ENCODE data around the gene LHFPL2. TPM values are rescaled to one million over a fixed set of nuclear protein-coding genes. Genes with fewer than 3 reads are reported as not detected.

The LHFPL2 gene
- total RNA-seq, 1 experiment from 2014 or later: 17.9 TPM

- DNase-seq (ENCODE audit: low read depth, low spot score) (no peak), ATAC-seq (no peak)
- no peak overlapping the region for H3K4me2 ChIP-seq (ENCODE audit: low read length)
- ChIA-PET POLR2A (no interaction called here), CTCF (interaction anchor here (1.1 to 2.1 kb wide), 2 partner anchors 14 to 213 kb away, joined by 3 to 14 read pairs; no protein-coding TSS in a partner anchor), RAD21 (ENCODE audit: low non-redundant PET in 1 of 2, low total read pairs in 2 of 2, uncharacterized antibody in 2 of 2, unreplicated experiment in 2 of 2) (no interaction called here)
- H3K4me1 ChIP-seq (ENCODE audit: control insufficient read depth in 1 of 2, insufficient read depth in 2 of 2, low read length in 2 of 2): peaks cover 0 to 4% of the 10 kb centered on the region in 2 experiments; a peak in 1 of 4 replicates
- H3K9ac ChIP-seq (ENCODE audit: low read length): no peak overlapping the region
- TF ChIP-seq MAX (IDR thresholded peaks at IDR 0.05): no peak
- TF ChIP-seq EZH2phosphoT487 (IDR thresholded peaks at IDR 0.05; ENCODE audit: borderline replicate concordance): no peak
- TF ChIP-seq EGR1 (IDR thresholded peaks at IDR 0.05; ENCODE audit: low read depth): no peak
- no peak for TF ChIP-seq ATF3 (IDR thresholded peaks at IDR 0.05)
- TF ChIP-seq CBX3 (IDR thresholded peaks at IDR 0.05; ENCODE audit: low read depth): no peak
- TF ChIP-seq ELF1 (IDR thresholded peaks at IDR 0.05; ENCODE audit: borderline replicate concordance, low read depth): no peak
- no peak for TF ChIP-seq JUND (IDR thresholded peaks at IDR 0.05)
- H3K36me3 ChIP-seq (ENCODE audit: control insufficient read depth in 1 of 2, insufficient read depth in 2 of 2, low read length in 2 of 2): no peaks in the 10 kb centered on the region
- no TSS peak for BruUV-seq (replicated peaks)
- H3K79me2 ChIP-seq (ENCODE audit: insufficient read depth, low read length): no peaks in the 10 kb centered on the region
- H3K9me3 ChIP-seq (ENCODE audit: control insufficient read depth in 1 of 2, insufficient read depth in 1 of 2, low read depth in 1 of 2, low read length in 2 of 2): no peaks in the 10 kb centered on the region
- intact Hi-C loops (cut with micrococcal nuclease): loop anchor here (5.0 to 10.0 kb wide), 2 partner anchors 62 to 350 kb away; no protein-coding TSS in a partner anchor
- no peaks in the 10 kb centered on the region for H3K27me3 ChIP-seq (ENCODE audit: insufficient read depth, low read length)
- no peaks in the 10 kb centered on the region for H4K20me1 ChIP-seq (ENCODE audit: insufficient read depth)
- H2AFZ ChIP-seq (ENCODE audit: low read depth, low read length, poor library complexity, severe bottlenecking): no peak overlapping the region
- no peaks in the 10 kb centered on the region for H3K9me2 ChIP-seq (ENCODE audit: insufficient read depth)
- H3K4me3 ChIP-seq (replicated peaks in 1 of 2; ENCODE audit: low read depth in 1 of 2, low read length in 2 of 2): no peak overlapping the region
- no peak overlapping the region for H3K27ac ChIP-seq (ENCODE audit: low read depth, low read length)
Measured at GRCh38 chr5:78534148-78534904, 114.2 kb downstream of the LHFPL2 start.

GRCh38 chr5:78533356-78533755, 115.2 kb downstream of the LHFPL2 start:
- RAD21 ChIA-PET (ENCODE audit: low non-redundant PET in 1 of 2, low total read pairs in 2 of 2, uncharacterized antibody in 2 of 2, unreplicated experiment in 2 of 2): no interaction called here
- POLR2A ChIA-PET: no interaction called here
- H3K4me1 ChIP-seq (ENCODE audit: control insufficient read depth in 1 of 2, insufficient read depth in 2 of 2, low read length in 2 of 2): peaks cover 0 to 4% of the 10 kb centered on the region in 2 experiments; a peak in 1 of 4 replicates
- H4K20me1 ChIP-seq (ENCODE audit: insufficient read depth): no peaks in the 10 kb centered on the region
- H3K9me3 ChIP-seq (ENCODE audit: control insufficient read depth in 1 of 2, insufficient read depth in 1 of 2, low read depth in 1 of 2, low read length in 2 of 2): no peaks in the 10 kb centered on the region
- CTCF ChIA-PET: interaction anchor here (0.6 to 2.1 kb wide), 7 partner anchors 9 to 354 kb away, joined by 3 to 14 read pairs (median 3); no protein-coding TSS in a partner anchor
- DNase-seq (ENCODE audit: low read depth, low spot score) (no peak), ATAC-seq (peak; percentile 79)
- H3K79me2 ChIP-seq (ENCODE audit: insufficient read depth, low read length): no peaks in the 10 kb centered on the region
- H3K9me2 ChIP-seq (ENCODE audit: insufficient read depth): no peaks in the 10 kb centered on the region
- H3K4me3 ChIP-seq (replicated peaks in 1 of 2; ENCODE audit: low read depth in 1 of 2, low read length in 2 of 2): no peak overlapping the region
- no peak overlapping the region for H2AFZ ChIP-seq (ENCODE audit: low read depth, low read length, poor library complexity, severe bottlenecking)
- intact Hi-C loops (cut with micrococcal nuclease): loop anchor here (5.0 to 10.0 kb wide), 2 partner anchors 61 to 351 kb away; no protein-coding TSS in a partner anchor
- no peak overlapping the region for H3K4me2 ChIP-seq (ENCODE audit: low read length)
- no TSS peak for BruUV-seq (replicated peaks)
- H3K27ac ChIP-seq (ENCODE audit: low read depth, low read length): no peak overlapping the region
- no peak overlapping the region for H3K9ac ChIP-seq (ENCODE audit: low read length)
- no peaks in the 10 kb centered on the region for H3K27me3 ChIP-seq (ENCODE audit: insufficient read depth, low read length)
- H3K36me3 ChIP-seq (ENCODE audit: control insufficient read depth in 1 of 2, insufficient read depth in 2 of 2, low read length in 2 of 2): no peaks in the 10 kb centered on the region
- TF ChIP-seq CTCF (IDR thresholded peaks at IDR 0.05 in 2 of 3, conservative IDR thresholded peaks at IDR 0.05 in 1 of 3; ENCODE audit: borderline replicate concordance in 1 of 3, insufficient read depth in 1 of 3, low read depth in 2 of 3, low read length in 2 of 3) (peak; percentile 38 to 56 (median 54); a peak in 5 of 6 replicates), RAD21 (IDR thresholded peaks at IDR 0.05; ENCODE audit: low read depth) (peak; percentile 63), CEBPB (IDR thresholded peaks at IDR 0.05; ENCODE audit: low read depth) (no peak), CBX3 (IDR thresholded peaks at IDR 0.05; ENCODE audit: low read depth) (no peak), EGR1 (IDR thresholded peaks at IDR 0.05; ENCODE audit: low read depth) (no peak), JUND (IDR thresholded peaks at IDR 0.05) (no peak), POLR2AphosphoS5 (IDR thresholded peaks at IDR 0.05; ENCODE audit: low read depth, low read length) (no peak), EZH2 (IDR thresholded peaks at IDR 0.05) (no peak), ELF1 (IDR thresholded peaks at IDR 0.05; ENCODE audit: borderline replicate concordance, low read depth) (no peak), REST (IDR thresholded peaks at IDR 0.05; ENCODE audit: low read depth) (no peak)
